VCaP (cell line): ENCODE data around the gene DNAJC16.

ENCODE experiments used
- H3K27ac ChIP-seq: fragments of 450-650 bp; 2 replicates; pipeline ENCODE4 v1.5.1; 2017
- CTCF ChIP-seq: fragments of 450-650 bp; conservative IDR thresholded peaks from 2 replicates; pipeline ENCODE4 v1.5.1; 2017; ENCODE audit warnings: mild to moderate bottlenecking, moderate library complexity

Gene DNAJC16

DNA sequence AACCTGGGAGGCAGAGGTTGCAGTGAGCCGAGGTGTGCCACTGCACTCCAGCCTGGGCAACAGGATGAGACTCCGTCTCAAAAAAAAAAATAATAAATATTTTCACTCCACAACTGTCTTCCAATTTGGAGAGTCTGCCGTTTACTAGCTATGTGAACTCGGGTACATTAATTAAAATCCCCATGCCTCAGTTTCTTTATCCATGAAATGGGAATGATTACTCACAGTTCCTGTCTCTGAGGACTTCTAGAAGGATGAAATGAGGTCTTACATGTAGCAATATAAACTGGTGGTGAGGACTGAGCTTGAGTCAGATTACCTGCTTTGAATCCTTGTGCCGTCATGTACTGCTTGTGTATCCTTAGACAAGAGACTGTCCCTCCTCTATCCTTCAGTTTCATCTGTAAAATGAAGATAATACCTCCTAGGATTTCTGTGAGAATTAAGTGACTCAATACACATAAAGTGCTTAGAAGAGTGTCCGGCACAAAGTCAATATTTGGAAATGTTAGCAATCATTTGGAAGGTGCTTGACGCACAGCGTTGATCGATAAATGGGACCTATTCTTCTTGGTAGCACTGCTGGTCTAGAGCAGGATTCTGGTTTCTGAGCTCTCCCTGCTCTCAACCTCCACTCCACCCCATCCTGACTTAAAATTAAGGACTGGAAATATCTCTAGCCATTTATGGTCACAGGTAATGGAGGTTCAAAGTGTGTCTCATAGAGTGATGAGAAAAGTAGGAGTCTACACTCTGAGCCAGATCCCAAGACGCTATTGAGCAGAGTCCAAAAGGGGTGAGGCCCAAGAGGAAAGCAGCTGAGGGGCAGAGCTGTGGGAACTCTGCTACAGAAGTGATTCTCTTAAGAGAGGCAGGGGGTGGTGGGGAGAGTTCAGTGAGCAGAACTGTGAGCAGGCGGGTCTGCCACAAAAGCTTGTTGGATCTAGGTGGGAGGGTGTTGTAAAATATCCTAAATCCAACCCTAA is 79.0 kb downstream of the DNAJC16 start:
- no peak overlapping the region for H3K27ac ChIP-seq
- TF ChIP-seq CTCF = no peak

GRCh38 chr1:15609631-15610030 is 83.0 kb downstream of the DNAJC16 start:
- TF ChIP-seq CTCF = no peak
- peak overlapping the region; percentile 66 for H3K27ac ChIP-seq

DNA sequence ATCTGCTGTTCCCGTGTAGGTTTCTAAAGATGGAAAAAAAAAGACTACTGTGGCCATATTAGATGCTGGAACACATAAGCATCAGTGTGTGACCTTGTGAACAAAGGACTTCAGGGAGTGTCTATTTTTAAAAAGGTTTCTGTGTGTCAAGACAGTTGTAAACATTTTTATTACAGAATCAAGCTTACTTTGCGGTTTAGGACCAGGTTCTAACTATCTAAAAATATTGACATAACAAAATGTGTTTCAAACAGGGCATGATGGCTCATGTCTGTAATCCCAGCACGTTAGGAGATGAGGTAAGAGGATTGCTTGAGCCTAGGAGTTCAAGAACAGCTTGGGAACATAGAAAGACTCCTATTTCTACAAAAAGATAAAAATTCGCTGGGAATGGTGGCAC is 83.5 kb downstream of the DNAJC16 start:
- no peak for TF ChIP-seq CTCF
- peak overlapping the region; percentile 66 for H3K27ac ChIP-seq

DNA sequence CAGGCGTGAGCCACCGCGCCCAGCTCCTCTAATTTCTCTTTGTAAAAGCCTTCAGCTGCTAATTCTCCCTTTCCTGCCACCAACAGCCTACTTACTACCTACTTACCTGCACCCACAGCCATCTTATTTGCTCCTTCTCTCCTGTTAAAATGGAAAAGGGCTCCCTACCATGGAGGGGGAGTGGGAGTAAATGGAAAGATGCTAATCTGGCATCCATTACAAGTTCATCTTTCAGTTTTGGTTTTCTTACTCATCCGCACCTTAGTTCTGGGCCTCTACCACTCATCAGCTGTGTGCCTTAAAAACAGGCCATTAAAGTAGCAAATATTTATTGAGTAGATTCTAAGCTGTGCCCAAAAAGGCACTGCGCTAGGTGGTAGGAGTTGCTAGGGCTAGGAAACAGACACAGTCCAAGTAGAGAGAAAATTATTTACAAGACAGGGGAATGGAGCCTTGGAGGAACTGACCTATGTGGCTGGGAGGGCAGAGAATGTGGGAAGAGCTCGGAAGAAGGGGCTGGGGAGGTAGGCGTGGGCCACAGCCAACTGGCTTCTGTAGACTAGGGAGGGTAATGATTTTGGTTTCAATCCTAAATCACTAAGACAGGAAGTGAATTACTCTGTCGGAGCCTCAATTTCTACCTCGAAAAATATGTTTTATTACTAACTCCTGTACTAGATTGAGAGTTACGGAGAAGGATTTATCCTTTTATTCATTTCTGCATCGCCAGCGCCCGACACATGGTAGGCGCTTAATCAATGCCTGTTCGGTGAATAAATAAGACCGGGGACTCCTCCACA is 89.9 kb downstream of the DNAJC16 start:
- peak overlapping the region; percentile 98 for H3K27ac ChIP-seq

GRCh38 chr1:15617173-15618076 is 90.8 kb downstream of the DNAJC16 start, which contains the start of gene DDI2:
Gene DDI2, plus strand, starts transcription at chr1:15617458. Its CDS starts 213 bp downstream, at chr1:15617671.
- H3K27ac ChIP-seq = peak within 1 kb of the TSS; percentile 98
- TF ChIP-seq CTCF = no peak

More for the DNA sequence above, 89.9 kb downstream of the DNAJC16 start:
- no peak for TF ChIP-seq CTCF

DNA sequence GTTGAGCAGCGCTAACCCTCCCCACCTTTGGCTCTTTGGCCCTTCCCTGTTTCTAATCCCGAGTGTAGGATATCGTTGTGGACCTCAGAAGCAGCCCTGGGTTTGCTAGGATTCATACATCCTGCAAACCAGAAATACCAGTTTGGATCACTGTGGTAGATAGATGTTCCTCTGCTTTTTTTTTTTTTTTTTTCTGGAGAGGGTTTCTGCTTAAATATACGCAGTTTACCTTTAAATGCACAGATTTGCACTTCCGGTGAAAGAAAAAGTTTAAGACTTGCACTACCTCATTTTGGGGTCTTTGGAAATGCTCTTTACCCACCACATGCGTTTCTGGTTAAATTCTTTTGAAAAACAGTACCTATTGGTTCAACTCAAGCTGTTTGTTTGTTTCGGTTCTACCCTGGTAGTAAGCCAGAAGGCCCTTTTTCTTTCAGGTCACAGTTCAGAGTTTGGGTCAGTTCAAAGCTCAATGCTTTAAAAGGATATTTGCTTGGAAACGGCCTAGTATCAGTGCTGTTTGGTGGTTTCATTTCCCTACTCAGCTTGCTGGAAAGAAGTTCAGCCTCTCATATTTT is 91.5 kb downstream of the DNAJC16 start:
- TF ChIP-seq CTCF = no peak
- H3K27ac ChIP-seq = peak overlapping the region; percentile 98
